Measurements from ENCODE around the gene SLC66A2. TPM values are rescaled to one million over a fixed set of nuclear protein-coding genes. Genes with fewer than 3 reads are reported as not detected.

SLC66A2 gene
- total RNA-seq, 3 donors from 2014 or later (not counting 1 experiment from before 2014, with no cell fraction given), result 51.2 to 62.4 (median 54.1) TPM

DNA sequence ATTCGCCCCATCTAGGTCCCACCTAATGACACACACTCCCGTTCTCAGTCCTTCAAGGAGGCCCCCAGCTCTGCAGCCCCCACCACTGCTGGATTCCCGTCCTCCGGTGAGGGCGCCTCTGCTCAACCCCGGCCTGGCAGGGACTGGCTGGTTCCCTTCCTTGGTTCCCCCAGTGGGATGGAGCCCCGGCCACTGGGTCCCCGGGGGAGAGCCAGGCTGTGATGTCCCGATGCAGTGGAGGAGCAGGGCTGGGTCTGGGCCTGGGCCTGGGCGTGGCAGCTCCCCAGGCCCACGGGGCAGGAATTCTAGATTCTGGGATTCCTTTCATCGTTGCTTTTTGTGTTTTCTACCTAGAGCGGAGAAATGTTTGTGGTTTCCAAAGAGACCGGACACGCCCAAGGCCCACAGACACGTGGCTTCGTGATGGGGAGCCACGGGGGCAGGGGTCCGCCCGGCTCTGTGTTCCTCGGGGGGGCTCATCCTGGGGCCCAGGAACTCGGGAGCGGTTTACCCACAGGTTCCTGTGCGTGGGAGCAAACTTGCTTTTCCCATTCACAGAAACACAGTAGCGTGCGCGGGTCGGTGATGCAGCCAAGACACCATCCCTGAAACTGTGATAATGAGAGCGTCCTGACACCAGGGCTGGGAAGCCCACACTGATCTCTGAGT lies 67.0 kb downstream of the SLC66A2 start:
- no peak for DNase-seq
- intact Hi-C loops (cut with micrococcal nuclease), result no loop called here

DNA sequence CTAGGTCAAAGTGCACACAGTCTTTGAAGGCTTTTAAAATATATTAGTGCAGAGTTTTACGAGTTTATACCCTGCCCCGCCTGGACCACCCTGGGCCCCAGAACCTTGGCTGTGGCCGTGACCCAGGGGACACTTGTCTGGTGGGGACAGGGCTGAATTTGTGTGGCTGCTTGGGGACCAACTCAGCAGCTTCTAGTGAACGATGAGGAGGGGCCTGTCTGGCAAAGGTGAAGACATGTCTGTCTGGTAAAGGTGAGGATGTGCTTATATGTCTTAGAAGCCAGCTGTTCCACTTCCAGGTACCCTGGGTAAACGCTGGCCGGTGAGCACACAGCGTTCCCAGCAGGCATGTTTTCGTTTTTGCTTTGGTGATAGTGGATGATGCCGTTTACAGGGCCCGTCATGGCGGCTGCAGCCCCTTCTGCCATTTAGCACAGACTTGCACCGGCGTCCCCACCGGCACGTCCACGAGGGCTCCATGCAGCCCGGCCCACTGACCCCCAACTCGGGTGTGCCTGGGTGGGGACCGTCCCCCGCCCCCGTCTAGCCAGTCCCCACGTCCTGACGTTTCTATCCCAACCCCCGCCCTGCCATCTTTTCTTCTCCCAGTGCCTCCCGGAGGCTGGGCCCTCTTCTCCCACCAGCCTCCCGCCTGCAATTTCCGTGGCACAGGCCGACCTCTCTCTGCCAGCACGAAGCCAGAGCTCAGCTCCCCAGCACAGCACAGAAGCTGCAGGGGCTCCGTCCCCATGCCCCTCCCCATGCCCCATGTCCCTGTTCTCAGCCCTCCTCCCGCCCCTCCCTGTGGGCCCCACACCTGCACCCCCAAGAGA lies 67.8 kb downstream of the SLC66A2 start:
- DNase-seq, result no peak
- TF ChIP-seq, protein P1, sequence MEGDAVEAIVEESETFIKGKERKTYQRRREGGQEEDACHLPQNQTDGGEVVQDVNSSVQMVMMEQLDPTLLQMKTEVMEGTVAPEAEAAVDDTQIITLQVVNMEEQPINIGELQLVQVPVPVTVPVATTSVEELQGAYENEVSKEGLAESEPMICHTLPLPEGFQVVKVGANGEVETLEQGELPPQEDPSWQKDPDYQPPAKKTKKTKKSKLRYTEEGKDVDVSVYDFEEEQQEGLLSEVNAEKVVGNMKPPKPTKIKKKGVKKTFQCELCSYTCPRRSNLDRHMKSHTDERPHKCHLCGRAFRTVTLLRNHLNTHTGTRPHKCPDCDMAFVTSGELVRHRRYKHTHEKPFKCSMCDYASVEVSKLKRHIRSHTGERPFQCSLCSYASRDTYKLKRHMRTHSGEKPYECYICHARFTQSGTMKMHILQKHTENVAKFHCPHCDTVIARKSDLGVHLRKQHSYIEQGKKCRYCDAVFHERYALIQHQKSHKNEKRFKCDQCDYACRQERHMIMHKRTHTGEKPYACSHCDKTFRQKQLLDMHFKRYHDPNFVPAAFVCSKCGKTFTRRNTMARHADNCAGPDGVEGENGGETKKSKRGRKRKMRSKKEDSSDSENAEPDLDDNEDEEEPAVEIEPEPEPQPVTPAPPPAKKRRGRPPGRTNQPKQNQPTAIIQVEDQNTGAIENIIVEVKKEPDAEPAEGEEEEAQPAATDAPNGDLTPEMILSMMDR (IDR thresholded peaks at IDR 0.05), result no peak
- intact Hi-C loops (cut with micrococcal nuclease), result no loop called here
- Mint-ChIP-seq H3K9me3 (no peaks in the 10 kb centered on the region), H3K27ac (no peak overlapping the region), H3K27me3 (ENCODE audit: low read depth in 2 of 2) (no peaks in the 10 kb centered on the region), H3K4me3 (no peak overlapping the region), H3K36me3 (peaks cover 2% of the 10 kb centered on the region), H3K4me1 (no peaks in the 10 kb centered on the region)
- Histone ChIP-seq H3K4me1 (ENCODE audit: control insufficient read depth, insufficient read depth, low read length) (no peaks in the 10 kb centered on the region), H3K36me3 (ENCODE audit: control insufficient read depth, insufficient read depth, low read length) (no peaks in the 10 kb centered on the region), H3K9me3 (ENCODE audit: control insufficient read depth, insufficient read depth, low read length) (peaks cover 14% of the 10 kb centered on the region), H3K27ac (ENCODE audit: low read length) (no peak overlapping the region), H3K4me3 (ENCODE audit: low read length) (no peak overlapping the region), H3K27me3 (ENCODE audit: control insufficient read depth, insufficient read depth, low read length) (no peaks in the 10 kb centered on the region)
- WGBS (ENCODE audit: insufficient coverage), result 93% methylated on average over 31 of the region's 31 CpGs
- ATAC-seq, result no peak

More for the DNA sequence above, 67.0 kb downstream of the SLC66A2 start:
- TF ChIP-seq, protein P1 (IDR thresholded peaks at IDR 0.05), result no peak
- Mint-ChIP-seq H3K4me3 (no peak overlapping the region), H3K9me3 (peaks cover 4 to 6% of the 10 kb centered on the region in 2 donors), H3K36me3 (peaks cover 9% of the 10 kb centered on the region), H3K27me3 (ENCODE audit: low read depth in 2 of 2) (no peaks in the 10 kb centered on the region), H3K4me1 (no peaks in the 10 kb centered on the region), H3K27ac (no peak overlapping the region)
- H3K4me3 ChIP-seq (ENCODE audit: low read length), result no peak overlapping the region
- ATAC-seq, result no peak
- H3K27me3 ChIP-seq (ENCODE audit: control insufficient read depth, insufficient read depth, low read length), result no peaks in the 10 kb centered on the region
- no peaks in the 10 kb centered on the region for H3K4me1 ChIP-seq (ENCODE audit: control insufficient read depth, insufficient read depth, low read length)
- H3K36me3 ChIP-seq (ENCODE audit: control insufficient read depth, insufficient read depth, low read length), result no peaks in the 10 kb centered on the region
- H3K9me3 ChIP-seq (ENCODE audit: control insufficient read depth, insufficient read depth, low read length), result peaks cover 16% of the 10 kb centered on the region
- no peak overlapping the region for H3K27ac ChIP-seq (ENCODE audit: low read length)
- WGBS (ENCODE audit: insufficient coverage), result 88% methylated on average over 29 of the region's 29 CpGs

DNA sequence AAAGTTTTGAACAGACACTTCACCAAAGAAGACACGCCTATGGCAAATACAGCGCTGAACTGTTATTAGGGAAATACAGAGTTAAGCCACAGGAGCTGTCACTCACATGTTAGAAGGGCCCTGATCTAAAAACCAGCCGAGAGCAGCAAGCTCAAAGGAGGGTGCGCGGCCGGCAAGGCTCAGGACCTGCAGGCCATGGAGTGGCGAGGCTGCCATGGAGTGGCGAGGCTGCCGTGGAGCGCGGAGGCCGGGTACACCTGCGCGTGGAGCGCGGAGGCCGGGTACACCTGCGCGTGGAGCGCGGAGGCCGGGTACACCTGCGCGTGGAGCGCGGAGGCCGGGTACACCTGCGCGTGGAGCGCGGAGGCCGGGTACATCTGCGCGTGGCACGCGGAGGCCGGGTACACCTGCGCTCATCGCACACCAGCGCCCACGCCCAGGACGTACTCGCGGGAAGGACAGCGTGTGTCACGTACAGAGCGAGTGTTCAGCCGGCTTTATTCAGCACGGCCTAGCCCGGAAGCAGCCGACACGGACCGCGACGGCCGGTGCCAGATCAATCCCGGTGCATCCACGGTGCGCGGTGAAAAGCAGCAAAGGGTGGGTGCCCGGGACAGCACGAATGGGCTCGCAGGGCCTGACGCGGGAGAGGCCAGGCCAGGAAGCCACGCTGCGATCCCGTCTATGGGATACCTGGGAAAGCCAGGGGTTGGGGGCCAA lies 68.8 kb downstream of the SLC66A2 start:
- no peaks in the 10 kb centered on the region for H3K36me3 Mint-ChIP-seq
- no peak overlapping the region for H3K27ac ChIP-seq (ENCODE audit: low read length)
- intact Hi-C loops (cut with micrococcal nuclease), result no loop called here
- H3K9me3 Mint-ChIP-seq, result no peaks in the 10 kb centered on the region
- 97% methylated on average over 68 of the region's 68 CpGs for WGBS (ENCODE audit: insufficient coverage)
- H3K27me3 ChIP-seq (ENCODE audit: control insufficient read depth, insufficient read depth, low read length), result no peaks in the 10 kb centered on the region
- no peaks in the 10 kb centered on the region for H3K36me3 ChIP-seq (ENCODE audit: control insufficient read depth, insufficient read depth, low read length)
- TF ChIP-seq, protein P1 (IDR thresholded peaks at IDR 0.05), result no peak
- ATAC-seq (no peak), DNase-seq (no peak)
- H3K4me3 ChIP-seq (ENCODE audit: low read length), result no peak overlapping the region
- H3K27me3 Mint-ChIP-seq (ENCODE audit: low read depth in 2 of 2), result no peaks in the 10 kb centered on the region
- no peaks in the 10 kb centered on the region for H3K4me1 ChIP-seq (ENCODE audit: control insufficient read depth, insufficient read depth, low read length)
- H3K4me1 Mint-ChIP-seq, result no peaks in the 10 kb centered on the region
- no peak overlapping the region for H3K4me3 Mint-ChIP-seq
- peaks cover 5% of the 10 kb centered on the region for H3K9me3 ChIP-seq (ENCODE audit: control insufficient read depth, insufficient read depth, low read length)
- H3K27ac Mint-ChIP-seq, result no peak overlapping the region
